Right hindlimb (tissue), 1 donor: ENCODE results near the gene RGS11.

Experiments used
- DNase-seq: peaks from one replicate; pipeline ENCODE4 v3.0.0-alpha.2; 2018

Gene RGS11

DNA sequence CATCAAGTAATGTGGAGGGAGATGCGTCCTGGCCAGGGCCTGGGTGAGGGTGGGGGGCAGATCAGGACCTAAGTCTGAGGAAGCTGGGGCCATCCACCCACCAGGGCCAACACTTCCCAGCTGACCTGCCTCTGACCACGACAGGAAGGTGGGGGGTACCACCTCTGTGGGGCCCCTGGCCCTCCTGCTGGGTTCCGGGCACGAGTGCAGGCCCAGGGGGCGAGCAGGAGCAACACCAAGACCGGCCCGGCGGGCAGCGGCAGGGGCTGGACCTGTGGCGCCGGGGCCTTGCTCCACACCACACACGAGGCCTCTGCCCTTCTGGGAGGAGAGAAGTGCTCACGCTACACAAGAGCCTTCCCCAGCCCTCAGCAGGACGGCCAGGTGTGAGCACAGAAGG lies 20.5 kb upstream of the RGS11 start:
- DNase-seq, result no peak

DNA sequence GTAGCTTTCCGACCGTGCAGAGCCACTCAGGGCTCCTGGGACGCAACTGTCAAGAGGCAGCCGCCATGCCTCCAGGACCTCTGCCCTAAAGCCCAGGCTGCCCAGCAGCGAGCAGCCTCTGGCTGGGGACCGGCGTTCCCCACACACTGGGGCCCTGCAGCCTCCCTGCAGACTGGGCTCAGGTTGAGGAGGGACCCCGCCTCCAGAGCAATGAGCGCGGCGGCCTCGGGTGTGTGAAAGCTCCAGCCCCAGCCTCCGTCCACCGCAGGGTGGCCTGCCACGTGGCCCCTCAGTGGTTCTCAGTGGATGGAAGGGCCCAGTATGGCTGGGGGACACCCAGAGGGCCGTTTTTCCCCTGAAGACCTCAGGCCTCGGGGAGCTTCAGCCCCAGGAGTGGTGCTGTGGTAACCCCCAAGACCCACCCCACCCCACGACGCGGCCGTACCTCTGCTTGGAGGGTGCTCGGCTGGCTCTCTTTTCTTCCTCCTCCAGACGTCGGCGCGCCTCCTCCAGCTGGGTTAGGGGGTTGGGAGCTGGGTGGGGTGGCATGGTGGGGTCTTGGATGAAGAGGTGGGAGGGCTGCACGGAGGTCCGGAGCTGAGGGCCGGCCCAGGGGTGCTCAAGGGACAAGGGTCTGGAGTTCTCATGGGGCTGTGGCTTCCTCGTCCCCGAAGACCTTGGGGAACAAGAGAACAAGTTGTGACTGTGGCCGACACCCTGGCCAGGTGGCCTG lies 17.5 kb upstream of the RGS11 start:
- no peak for DNase-seq

DNA sequence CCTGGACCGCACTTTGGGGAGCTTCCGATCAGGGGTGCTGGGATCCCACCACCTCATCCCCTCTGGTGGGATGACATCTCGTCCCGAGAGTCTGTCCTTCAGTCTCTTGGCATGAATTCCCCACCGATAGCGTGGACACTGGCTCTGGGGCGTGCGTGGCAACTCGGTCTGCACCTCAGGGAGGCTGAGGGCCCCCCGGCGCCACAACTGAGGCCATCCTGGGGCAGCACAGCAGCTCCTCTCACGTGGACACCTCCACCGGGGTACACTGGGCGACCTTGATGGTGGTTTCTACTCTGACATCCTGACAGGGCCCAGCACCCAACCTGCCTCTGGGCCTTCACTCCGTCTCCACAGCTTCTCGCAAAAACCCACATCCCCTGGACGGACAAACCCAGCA lies 15.8 kb upstream of the RGS11 start:
- no peak for DNase-seq

DNA sequence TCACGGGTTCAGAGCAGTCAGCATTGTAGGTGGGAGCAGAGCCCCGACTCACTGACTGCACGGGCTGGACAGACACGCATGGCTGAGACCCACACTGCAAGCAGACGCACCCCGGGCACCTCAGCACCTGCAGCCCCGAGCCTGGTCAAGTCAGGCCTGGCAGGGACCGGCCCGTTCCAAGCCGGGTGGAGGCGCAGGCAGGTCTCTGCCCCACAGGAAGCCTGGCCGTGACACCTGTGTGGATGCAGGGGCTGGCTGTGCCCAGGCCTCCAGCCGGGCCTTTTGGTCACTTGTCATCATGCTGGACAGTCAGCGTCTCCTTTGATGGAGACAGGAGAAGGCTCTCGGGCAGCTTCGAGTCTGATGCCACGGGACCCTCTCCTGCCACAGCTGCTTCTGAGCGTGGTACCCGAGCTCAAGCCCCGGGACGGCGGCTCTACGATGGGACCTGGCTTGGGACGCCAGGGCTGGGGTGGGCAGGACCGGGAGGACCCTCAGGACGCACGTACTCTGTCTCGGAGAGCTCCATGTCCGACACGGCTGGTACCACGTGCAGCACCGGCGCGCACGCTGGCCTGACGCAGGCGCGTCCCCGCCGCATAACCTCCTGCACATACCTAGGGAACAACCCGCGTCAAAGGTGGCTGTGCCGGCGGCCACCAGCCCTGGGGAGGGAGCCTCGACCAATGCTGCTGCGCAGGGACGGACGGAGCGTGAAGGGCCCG lies 15.1 kb upstream of the RGS11 start:
- no peak for DNase-seq

DNA sequence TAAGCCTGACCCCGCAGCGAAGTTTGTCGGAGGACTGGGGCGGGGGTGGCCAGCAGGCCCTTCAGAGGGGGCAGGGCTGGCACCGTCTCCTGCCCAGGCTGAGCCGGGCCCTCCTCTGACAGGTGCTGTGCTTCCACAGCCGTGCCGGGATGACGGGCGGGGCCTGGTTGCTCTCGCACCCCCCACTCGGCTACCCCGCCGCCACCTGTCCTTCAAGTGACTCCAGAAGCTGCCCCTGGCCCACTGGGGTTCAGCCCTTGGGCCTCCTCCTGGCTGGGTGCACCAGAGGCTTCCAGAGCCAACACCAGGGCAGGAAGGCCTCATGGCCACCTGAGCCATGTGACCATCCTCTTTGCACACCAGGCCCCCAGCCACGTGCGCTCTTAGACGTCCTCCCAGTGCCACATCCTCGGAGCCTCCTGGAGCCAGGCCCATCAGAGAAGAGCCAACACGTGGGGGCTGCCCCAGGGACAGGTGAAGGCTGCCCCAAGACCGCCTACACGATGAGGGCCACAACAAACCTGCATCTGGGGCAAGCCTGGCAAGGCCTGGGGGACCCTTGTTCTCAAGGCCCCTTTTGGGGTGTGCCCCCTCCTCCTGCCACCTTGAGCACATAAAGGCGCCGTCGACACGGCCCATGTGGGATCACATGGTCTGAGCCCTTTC lies 14.4 kb upstream of the RGS11 start:
- no peak for DNase-seq

DNA sequence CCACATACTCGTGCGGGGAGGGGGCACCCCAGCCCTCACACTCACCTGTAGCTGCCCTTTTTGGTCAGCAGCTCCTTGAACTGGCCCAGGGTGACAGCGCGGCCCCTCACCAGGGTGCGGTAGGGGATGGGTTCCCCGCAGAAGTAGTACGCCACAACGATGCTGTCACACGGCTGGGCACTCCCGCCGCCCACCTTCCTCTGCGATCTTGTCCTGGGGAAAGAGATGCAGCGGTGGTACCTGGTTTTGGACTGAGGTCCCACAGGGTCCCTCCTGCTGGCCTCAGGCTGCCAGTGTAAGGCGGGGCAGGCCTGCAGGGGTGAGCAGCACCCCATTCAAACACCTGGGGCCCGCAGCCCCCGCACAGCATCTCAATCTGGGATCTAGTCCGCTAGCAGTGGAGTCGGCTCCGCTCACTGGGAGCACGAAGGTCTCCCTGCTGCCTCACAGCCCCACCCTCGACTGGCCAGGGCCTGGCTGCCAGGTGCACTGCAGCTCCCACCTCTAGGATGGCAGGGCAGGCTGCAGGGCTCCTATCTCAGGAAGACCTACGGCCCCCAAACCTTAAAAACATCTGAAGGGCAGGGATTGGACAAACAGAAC lies 13.8 kb upstream of the RGS11 start:
- DNase-seq, result no peak

DNA sequence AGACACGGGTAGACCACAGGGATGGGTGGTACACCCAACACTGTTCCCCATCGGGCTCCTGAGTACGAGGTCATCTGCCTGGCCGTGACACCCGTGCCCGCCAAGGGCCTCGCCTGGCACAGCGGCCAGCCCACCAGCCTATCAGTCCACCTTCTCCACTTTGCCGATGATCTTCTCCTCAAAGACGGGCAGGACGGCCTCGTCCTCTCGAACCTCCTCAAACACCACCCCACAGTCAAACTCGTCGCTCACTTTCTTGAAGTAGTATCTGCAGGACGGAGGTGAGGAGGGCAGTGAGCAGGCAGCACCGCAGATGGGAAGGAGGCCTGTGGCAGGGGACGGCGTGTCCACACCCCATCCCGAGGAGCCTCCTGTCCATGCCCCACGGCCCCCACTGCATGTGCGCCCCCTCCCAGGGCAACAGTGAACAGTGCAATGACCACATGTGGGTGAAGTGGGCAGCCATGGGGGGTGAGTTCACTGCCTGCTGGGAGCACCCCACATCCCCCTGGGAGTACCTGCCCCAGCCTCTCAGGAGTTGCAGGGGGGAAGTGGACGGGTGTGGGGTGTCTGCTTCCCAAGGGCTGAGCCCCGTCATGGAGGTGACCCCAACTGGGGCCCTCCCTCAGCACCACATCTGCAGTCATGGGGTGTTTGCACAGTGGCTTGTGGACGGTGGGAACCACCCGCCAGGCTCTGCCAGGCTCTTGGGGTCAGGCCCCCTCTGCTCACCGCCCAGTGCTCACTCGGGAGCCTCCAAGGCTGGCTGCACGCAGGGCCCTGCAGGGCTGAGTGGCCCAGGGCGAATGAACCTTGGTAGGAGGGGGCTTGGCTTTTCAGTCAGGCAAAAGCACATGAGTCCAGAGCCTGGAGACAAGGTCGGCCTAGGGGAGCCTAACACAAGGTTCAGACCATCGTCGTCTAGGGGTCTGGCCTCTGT lies 12.5 kb upstream of the RGS11 start:
- no peak for DNase-seq

DNA sequence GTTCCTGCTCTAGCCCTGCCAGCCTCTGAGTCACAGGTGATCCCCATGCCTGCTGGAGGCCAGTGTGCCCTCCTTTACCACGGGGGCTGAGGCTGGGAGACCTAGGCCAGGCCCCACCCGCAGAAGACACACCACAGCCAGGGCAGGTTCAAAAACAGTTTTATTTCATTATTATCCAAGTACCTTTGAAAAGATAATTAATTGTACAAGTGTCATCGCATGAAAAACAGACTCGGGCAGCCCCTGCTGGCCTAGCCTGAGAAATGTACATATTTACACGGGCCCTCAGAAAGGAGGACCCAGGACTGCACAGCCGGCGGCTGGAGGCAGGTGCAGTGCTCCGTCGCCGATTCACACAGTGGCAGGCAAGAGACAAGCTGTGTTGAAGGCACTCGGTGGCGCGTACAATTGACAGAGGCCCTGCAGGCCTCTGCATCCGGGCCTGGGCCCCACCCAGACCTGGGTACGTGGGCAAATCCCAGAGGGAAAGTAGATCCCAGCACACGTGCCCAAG lies 11.6 kb upstream of the RGS11 start:
- no peak for DNase-seq

DNA sequence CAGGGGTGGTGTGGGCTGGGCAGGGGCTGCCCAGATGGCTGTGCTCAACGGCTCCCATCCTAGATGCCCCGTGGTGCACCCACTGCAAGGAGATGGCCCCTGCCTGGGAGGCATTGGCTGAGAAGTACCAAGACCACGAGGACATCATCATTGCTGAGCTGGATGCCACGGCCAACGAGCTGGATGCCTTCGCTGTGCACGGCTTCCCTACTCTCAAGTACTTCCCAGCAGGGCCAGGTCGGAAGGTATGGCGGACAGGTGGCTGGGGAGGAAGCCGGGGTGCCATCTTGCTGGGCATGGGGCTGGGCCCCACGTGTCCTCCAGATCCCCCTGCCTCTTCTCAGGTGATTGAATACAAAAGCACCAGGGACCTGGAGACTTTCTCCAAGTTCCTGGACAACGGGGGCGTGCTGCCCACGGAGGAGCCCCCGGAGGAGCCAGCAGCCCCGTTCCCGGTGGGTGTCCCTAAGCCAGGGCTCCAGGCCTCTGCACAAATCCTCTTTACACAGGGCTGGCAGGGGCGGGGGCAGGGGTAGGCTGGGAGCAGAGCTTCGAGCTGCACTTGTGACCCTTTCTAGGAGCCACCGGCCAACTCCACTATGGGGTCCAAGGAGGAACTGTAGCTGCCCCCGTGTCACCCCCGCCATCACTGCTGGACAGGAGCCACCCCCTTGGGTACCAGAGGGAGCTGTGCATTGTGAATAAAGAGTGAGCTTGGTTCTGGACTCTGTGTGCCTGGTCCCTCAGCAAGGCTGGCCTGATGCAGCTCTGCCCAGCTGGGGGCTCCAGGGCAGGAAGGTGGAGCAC lies 10.9 kb upstream of the RGS11 start:
- DNase-seq, result no peak

DNA sequence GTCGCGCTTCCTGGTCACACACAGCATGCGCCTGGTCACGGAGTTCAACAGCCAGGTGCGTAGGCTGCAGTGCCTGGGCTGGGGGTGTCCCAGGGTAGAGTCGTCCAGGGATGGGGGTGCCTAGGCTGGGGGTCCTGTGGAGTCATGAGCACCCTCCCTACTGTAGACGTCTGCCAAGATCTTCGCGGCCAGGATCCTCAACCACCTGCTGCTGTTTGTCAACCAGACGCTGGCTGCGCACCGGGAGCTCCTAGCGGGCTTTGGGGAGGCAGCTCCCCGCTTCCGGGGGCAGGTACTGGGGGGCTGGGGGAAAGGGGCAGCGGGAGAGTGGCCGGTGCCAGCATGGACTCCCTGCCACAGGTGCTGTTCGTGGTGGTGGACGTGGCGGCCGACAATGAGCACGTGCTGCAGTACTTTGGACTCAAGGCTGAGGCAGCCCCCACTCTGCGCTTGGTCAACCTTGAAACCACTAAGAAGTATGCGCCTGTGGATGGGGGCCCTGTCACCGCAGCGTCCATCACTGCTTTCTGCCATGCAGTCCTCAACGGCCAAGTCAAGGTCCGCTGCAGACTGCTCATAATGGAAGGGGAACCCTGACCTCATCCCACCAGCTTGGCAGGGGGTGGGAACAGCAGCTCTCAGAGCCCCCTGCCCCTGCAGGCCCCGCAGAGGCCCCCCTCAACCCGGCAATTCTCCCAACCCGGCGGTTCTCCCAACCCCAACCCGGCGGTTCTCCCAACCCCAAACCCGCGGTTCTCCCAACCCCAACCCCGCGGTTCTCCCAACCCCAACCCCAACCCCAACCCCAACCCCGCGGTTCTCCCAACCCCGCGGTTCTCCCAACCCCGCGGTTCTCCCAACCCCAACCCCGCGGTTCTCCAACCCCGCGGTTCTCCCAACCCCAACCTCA lies 9.7 kb upstream of the RGS11 start:
- DNase-seq, result no peak

DNA sequence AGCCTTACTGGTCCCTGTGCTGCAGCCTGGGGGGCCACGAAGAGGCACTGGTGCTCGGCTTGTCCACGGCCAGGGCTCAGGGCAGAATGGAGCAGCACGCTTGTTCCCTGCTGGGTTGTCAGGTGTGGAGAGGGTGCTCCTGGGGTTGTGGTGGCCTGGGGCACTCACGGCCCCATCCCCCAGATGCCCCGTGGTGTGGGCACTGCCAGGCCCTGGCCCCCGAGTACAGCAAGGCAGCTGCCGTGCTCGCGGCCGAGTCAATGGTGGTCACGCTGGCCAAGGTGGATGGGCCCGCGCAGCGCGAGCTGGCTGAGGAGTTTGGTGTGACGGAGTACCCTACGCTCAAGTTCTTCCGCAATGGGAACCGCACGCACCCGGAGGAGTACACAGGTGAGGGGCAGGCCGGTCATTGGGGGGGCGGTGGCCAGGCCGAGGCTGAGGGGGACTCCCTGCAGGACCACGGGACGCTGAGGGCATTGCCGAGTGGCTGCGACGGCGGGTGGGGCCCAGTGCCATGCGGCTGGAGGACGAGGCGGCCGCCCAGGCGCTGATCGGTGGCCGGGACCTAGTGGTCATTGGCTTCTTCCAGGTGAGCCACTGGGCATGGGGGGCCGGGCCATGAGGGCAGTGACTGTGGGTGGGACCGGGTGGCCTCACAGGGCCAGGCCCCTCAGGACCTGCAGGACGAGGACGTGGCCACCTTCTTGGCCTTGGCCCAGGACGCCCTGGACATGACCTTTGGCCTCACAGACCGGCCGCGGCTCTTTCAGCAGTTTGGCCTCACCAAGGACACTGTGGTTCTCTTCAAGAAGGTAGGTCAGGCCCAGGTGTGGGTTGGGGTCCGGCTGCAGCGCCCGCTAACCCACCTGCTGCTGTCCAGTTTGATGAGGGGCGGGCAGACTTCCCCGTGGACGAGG lies 8.7 kb upstream of the RGS11 start:
- DNase-seq, result no peak

DNA sequence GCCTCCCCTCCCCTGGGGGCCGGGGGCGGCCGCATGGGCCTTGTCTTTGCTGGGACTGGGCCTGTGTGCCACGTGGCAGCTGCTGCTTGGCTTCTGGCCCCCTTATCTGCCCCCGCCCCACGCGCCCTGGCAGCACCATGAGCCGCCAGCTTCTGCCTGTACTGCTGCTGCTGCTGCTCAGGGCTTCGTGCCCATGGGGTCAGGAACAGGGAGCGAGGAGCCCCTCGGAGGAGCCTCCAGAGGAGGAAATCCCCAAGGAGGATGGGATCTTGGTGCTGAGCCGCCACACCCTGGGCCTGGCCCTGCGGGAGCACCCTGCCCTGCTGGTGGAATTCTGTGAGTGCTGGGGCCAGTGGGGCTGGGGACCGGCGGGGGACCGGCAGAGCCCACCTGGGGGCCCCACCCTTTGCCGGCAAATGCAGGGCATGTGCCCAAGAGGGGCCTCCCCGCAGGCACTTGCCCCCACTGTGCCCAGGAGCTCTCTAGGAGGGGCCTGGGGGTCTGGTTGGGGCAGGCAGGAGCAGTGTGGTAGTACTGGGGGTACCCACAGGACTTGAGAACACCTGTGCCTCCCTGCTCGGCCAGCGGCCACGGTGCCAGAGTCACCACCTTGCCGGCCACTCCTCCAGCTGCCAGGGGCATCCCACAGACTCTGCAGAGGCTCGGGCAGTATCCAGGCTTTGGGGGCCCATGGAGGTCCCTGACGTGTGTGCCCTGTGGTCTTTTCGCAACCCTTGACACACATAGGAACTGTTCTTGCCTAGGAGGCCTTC lies 7.5 kb upstream of the RGS11 start, which contains the start of gene PDIA2:
Gene PDIA2, plus strand, starts transcription at position 132 of the 773 bp plus-strand sequence. Its CDS starts 6 bp downstream, at position 138.
- DNase-seq, result no peak

DNA sequence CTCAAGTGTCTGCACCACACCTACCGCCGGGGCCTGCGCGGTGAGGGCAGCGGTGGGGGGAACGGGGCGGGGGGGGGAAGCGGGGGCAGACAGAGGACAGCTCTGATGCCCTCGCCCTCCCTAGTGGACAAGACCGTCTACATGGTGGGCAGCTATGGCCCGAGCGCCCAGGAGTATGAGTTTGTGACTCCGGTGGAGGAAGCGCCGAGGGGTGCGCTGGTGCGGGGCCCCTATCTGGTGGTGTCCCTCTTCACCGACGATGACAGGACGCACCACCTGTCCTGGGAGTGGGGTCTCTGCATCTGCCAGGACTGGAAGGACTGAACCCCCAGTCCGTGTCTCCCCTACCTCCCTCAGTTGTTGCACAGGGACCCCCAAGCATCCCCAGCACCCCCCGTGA lies 6.7 kb upstream of the RGS11 start:
- no peak for DNase-seq

DNA sequence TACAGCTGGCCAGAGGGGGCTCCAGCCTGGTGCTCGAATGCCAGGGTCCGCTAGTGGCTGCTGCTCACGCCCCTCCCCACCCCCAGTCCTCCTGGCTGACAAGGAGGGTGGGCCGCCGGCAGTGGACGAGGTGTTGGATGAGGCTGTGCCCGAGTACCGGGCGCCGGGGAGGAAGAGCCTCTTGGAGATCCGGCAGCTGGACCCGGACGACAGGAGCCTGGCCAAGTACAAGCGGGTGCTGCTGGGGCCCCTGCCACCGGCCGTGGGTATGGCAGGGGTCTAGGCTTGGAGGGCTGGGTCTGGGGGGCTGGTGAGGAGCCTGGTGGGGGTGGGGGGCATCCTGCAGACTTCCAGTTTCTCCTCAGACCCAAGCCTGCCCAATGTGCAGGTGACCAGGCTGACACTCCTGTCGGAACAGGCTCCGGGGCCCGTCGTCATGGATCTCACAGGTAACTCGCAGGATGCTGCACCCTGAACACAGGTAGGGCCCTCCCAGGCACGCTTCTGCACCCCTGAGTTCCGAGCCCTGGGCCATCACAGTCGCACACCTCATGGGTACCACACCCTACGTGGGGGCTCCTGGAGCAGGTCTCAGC lies 6.0 kb upstream of the RGS11 start:
- DNase-seq, result no peak

DNA sequence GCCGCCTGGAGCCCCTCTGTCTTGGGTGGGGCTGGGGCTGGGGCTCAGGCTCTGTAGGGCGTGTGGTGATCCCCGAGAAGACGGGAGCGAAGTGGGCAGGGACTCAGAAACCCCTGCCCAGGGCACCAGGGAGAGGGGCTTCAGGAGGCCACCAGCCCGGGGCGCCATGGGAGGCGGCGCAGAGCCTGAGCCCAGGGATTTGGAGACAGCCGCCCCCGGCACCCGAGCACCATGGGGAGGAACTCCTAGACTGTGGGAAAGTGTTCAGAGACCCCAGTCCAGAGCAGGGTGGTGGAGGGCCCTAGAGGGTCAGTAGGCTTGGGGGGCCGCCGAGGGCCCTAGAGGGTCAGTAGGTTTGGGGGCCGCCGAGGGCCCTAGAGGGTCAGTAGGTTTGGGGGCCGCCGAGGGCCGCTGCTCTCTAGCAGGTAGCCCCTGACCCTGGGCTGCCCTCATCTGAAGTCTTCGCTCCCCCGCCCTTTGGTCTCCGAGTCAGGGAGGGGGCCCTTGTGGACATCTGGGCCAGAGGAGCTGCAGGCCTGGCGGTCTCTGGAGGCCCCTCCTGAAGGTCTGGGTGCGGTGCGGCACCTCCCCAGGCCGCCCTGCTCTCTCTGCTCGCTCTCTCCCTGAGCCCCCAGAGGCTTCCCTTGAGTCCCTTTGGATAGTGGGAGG lies 5.4 kb upstream of the RGS11 start:
- DNase-seq, result no peak

DNA sequence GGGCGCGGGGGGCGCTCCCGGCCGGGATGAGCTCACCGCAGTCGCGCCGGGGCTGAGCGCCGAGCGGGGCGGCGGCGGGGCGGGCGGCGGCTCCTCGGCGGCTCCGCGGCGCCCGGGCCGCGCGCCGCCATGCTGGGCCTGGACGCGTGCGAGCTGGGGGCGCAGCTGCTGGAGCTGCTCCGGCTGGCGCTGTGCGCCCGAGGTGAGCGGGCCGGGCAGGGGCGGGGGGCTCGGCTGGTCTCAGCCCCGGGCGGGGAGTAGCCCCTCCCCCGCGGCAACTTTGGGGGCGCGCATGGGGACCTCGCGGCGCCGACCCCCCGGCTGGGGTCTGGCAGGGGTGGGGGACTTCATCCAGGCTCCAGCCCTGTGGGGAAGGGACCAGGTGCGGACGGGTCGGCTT lies 4.8 kb upstream of the RGS11 start, which contains the start of gene ARHGDIG:
Gene ARHGDIG, plus strand, starts transcription at position 40 of the 400 bp plus-strand sequence. Its CDS starts 90 bp downstream, at position 130.
- DNase-seq, result no peak

DNA sequence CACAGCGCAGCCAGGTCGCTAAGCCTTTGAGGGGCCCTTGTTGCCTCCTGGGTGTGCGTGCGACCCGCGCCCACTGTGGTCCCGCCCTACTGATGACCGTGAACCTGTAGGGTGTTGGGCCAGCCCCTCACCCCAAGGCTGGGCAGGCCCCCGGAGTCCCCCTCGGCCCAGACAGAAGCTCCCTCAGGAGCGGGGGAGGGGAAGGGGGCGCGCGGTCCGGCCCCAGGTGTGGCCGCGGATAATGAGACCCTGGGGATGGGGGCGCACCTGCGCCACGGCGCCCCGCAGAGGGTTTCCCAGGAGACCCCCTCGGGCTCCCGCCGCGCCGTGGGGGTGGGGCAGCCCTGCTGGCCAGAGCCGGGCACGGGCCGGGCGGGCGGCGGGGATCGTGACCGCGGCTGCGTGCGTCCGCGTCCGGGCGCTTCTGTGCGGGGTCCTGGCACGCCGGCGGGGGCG lies 4.3 kb upstream of the RGS11 start:
- no peak for DNase-seq
